ENCODE results near the gene SPATA2L. TPM values are rescaled to one million over a fixed set of nuclear protein-coding genes. Genes with fewer than 3 reads are reported as not detected.
A peak's percentile ranks its signal among the peaks of the same experiment; 100 is the strongest.

The SPATA2L gene
- total RNA-seq, 2 experiments from 2014 or later: 9.4 to 10.0 TPM

- Mint-ChIP-seq H3K36me3 (ENCODE audit: low read depth) (peaks cover 84% of the 10 kb centered on the region), H3K4me3 (peak overlapping the region; percentile 32), H3K27me3 (no peaks in the 10 kb centered on the region), H3K27ac (peak overlapping the region; percentile 78), H3K9me3 (no peaks in the 10 kb centered on the region), H3K4me1 (peaks cover 30% of the 10 kb centered on the region)
- ChIA-PET CTCF (interaction anchor here (0.8 to 4.5 kb wide), 8 partner anchors 14 to 136 kb away, joined by 3 to 32 read pairs (median 4); partner anchors contain the start of genes SPATA2L and TCF25), POLR2A (interaction anchor here (0.7 to 7.8 kb wide), 13 partner anchors 8 to 136 kb away, joined by 3 to 89 read pairs (median 4); partner anchors contain the start of genes SPATA2L and TCF25)
- peak; percentile 70 for DNase-seq
Observed at GRCh38 chr16:89737341-89738071, 36.0 kb upstream of the SPATA2L start.

- no peak overlapping the region for H3K4me3 Mint-ChIP-seq
- peak overlapping the region; percentile 78 for H3K27ac Mint-ChIP-seq
- H3K36me3 Mint-ChIP-seq (ENCODE audit: low read depth): peaks cover 91% of the 10 kb centered on the region
- H3K27me3 Mint-ChIP-seq: no peaks in the 10 kb centered on the region
- H3K9me3 Mint-ChIP-seq: no peaks in the 10 kb centered on the region
- CTCF ChIA-PET: interaction anchor here (1.3 to 4.5 kb wide), 3 partner anchors 13 to 37 kb away, joined by 8 to 32 read pairs (median 20); no protein-coding TSS in a partner anchor
- POLR2A ChIA-PET: interaction anchor here (0.7 to 7.8 kb wide), 5 partner anchors 9 to 37 kb away, joined by 3 to 89 read pairs (median 6); no protein-coding TSS in a partner anchor
- H3K4me1 Mint-ChIP-seq: peaks cover 34% of the 10 kb centered on the region
- DNase-seq: no peak
Observed at GRCh38 chr16:89736554-89736953, 35.0 kb upstream of the SPATA2L start.

GRCh38 chr16:89733792-89734191 is 32.3 kb upstream of the SPATA2L start:
- CTCF ChIA-PET: no interaction called here
- POLR2A ChIA-PET: interaction anchor here (1.0 to 3.8 kb wide), 3 partner anchors 10 to 34 kb away, joined by 3 to 34 read pairs (median 6); no protein-coding TSS in a partner anchor
- peaks cover 39% of the 10 kb centered on the region for H3K4me1 Mint-ChIP-seq
- no peak for DNase-seq
- H3K27me3 Mint-ChIP-seq: no peaks in the 10 kb centered on the region
- no peak overlapping the region for H3K4me3 Mint-ChIP-seq
- H3K36me3 Mint-ChIP-seq (ENCODE audit: low read depth): peaks cover 83% of the 10 kb centered on the region
- H3K9me3 Mint-ChIP-seq: no peaks in the 10 kb centered on the region
- H3K27ac Mint-ChIP-seq: no peak overlapping the region

- Mint-ChIP-seq H3K9me3 (no peaks in the 10 kb centered on the region), H3K4me3 (no peak overlapping the region), H3K36me3 (ENCODE audit: low read depth) (peaks cover 80% of the 10 kb centered on the region), H3K27ac (no peak overlapping the region), H3K27me3 (no peaks in the 10 kb centered on the region), H3K4me1 (peaks cover 40% of the 10 kb centered on the region)
- CTCF ChIA-PET: no interaction called here
- no peak for DNase-seq
- POLR2A ChIA-PET: interaction anchor here (1.0 to 3.8 kb wide), 3 partner anchors 10 to 33 kb away, joined by 3 to 34 read pairs (median 6); no protein-coding TSS in a partner anchor
Observed at GRCh38 chr16:89733322-89733721, 31.8 kb upstream of the SPATA2L start.

GRCh38 chr16:89732918-89733242 is 31.4 kb upstream of the SPATA2L start:
- Mint-ChIP-seq H3K4me3 (no peak overlapping the region), H3K4me1 (peaks cover 39% of the 10 kb centered on the region), H3K9me3 (no peaks in the 10 kb centered on the region), H3K36me3 (ENCODE audit: low read depth) (peaks cover 77% of the 10 kb centered on the region), H3K27ac (no peak overlapping the region), H3K27me3 (no peaks in the 10 kb centered on the region)
- ChIA-PET POLR2A (interaction anchor here (1.7 to 3.8 kb wide), 3 partner anchors 9 to 26 kb away, joined by 5 to 34 read pairs (median 6); no protein-coding TSS in a partner anchor), CTCF (no interaction called here)
- DNase-seq: no peak

- DNase-seq: no peak
- H3K4me1 Mint-ChIP-seq: peaks cover 39% of the 10 kb centered on the region
- no peak overlapping the region for H3K27ac Mint-ChIP-seq
- POLR2A ChIA-PET: interaction anchor here (0.6 to 3.8 kb wide), 3 partner anchors 9 to 11 kb away, joined by 4 to 34 read pairs (median 5); no protein-coding TSS in a partner anchor
- H3K36me3 Mint-ChIP-seq (ENCODE audit: low read depth): peaks cover 76% of the 10 kb centered on the region
- H3K9me3 Mint-ChIP-seq: no peaks in the 10 kb centered on the region
- no peaks in the 10 kb centered on the region for H3K27me3 Mint-ChIP-seq
- CTCF ChIA-PET: no interaction called here
- no peak overlapping the region for H3K4me3 Mint-ChIP-seq
Observed at GRCh38 chr16:89732142-89732917, 30.8 kb upstream of the SPATA2L start.

- peaks cover 38% of the 10 kb centered on the region for H3K4me1 Mint-ChIP-seq
- H3K9me3 Mint-ChIP-seq: no peaks in the 10 kb centered on the region
- ChIA-PET CTCF (no interaction called here), POLR2A (no interaction called here)
- H3K4me3 Mint-ChIP-seq: no peak overlapping the region
- no peaks in the 10 kb centered on the region for H3K27me3 Mint-ChIP-seq
- DNase-seq: no peak
- no peak overlapping the region for H3K27ac Mint-ChIP-seq
- H3K36me3 Mint-ChIP-seq (ENCODE audit: low read depth): peaks cover 72% of the 10 kb centered on the region
Observed at GRCh38 chr16:89730610-89731234, 29.2 kb upstream of the SPATA2L start.

- H3K4me1 Mint-ChIP-seq: peaks cover 33% of the 10 kb centered on the region
- peaks cover 65% of the 10 kb centered on the region for H3K36me3 Mint-ChIP-seq (ENCODE audit: low read depth)
- H3K9me3 Mint-ChIP-seq: no peaks in the 10 kb centered on the region
- no peaks in the 10 kb centered on the region for H3K27me3 Mint-ChIP-seq
- POLR2A ChIA-PET: no interaction called here
- CTCF ChIA-PET: no interaction called here
- H3K4me3 Mint-ChIP-seq: no peak overlapping the region
- H3K27ac Mint-ChIP-seq: no peak overlapping the region
- no peak for DNase-seq
Observed at GRCh38 chr16:89729863-89730593, 28.5 kb upstream of the SPATA2L start.

GRCh38 chr16:89729293-89729692 is 27.8 kb upstream of the SPATA2L start:
- CTCF ChIA-PET: no interaction called here

GRCh38 chr16:89727406-89728120 is 26.1 kb upstream of the SPATA2L start:
- POLR2A ChIA-PET: interaction anchor here (0.5 to 5.8 kb wide), 2 partner anchors 12 to 53 kb away, joined by 4 to 89 read pairs; no protein-coding TSS in a partner anchor
- no peak overlapping the region for H3K27ac Mint-ChIP-seq

More at GRCh38 chr16:89729293-89729692, 27.8 kb upstream of the SPATA2L start:
- H3K27me3 Mint-ChIP-seq: no peaks in the 10 kb centered on the region
- POLR2A ChIA-PET: no interaction called here
- no peak for DNase-seq
- peaks cover 36% of the 10 kb centered on the region for H3K4me1 Mint-ChIP-seq
- H3K36me3 Mint-ChIP-seq (ENCODE audit: low read depth): peaks cover 63% of the 10 kb centered on the region
- H3K9me3 Mint-ChIP-seq: no peaks in the 10 kb centered on the region
- no peak overlapping the region for H3K4me3 Mint-ChIP-seq
- no peak overlapping the region for H3K27ac Mint-ChIP-seq

GRCh38 chr16:89723279-89724250 is 22.1 kb upstream of the SPATA2L start:
- POLR2A ChIA-PET: interaction anchor here (1.0 to 5.8 kb wide), 18 partner anchors 10 to 249 kb away, joined by 3 to 89 read pairs (median 6); partner anchors contain the start of genes CDK10, SPATA2L and TCF25
- Mint-ChIP-seq H3K27ac (peak overlapping the region; percentile 100), H3K36me3 (ENCODE audit: low read depth) (peaks cover 38% of the 10 kb centered on the region), H3K9me3 (no peaks in the 10 kb centered on the region), H3K4me3 (peak overlapping the region; percentile 96), H3K4me1 (peaks cover 46% of the 10 kb centered on the region), H3K27me3 (no peaks in the 10 kb centered on the region)
- CTCF ChIA-PET: interaction anchor here (0.7 to 4.8 kb wide), 11 partner anchors 9 to 137 kb away, joined by 3 to 22 read pairs (median 4); partner anchors contain the start of genes CDK10 and SPATA2L
- DNase-seq: peak; percentile 95

More at GRCh38 chr16:89727406-89728120, 26.1 kb upstream of the SPATA2L start:
- no peak overlapping the region for H3K4me3 Mint-ChIP-seq
- H3K4me1 Mint-ChIP-seq: peaks cover 43% of the 10 kb centered on the region
- H3K9me3 Mint-ChIP-seq: no peaks in the 10 kb centered on the region
- H3K27me3 Mint-ChIP-seq: no peaks in the 10 kb centered on the region
- no peak for DNase-seq
- CTCF ChIA-PET: interaction anchor here (1.8 kb wide), 1 partner anchor 22 kb away, joined by 6 read pairs; no protein-coding TSS in a partner anchor
- H3K36me3 Mint-ChIP-seq (ENCODE audit: low read depth): peaks cover 63% of the 10 kb centered on the region

All from activated CD4-positive, alpha-beta memory T cell treated with anti-CD3 and anti-CD28 coated beads, Interleukin-2, amount 10 ng/mL, durations not matched to agents 7 days and 5 days (primary cell).